ENCODE measurements around the gene FJX1. TPM values are rescaled to one million over a fixed set of nuclear protein-coding genes. Genes with fewer than 3 reads are reported as not detected.

The FJX1 gene
- total and polyA plus RNA-seq, 7 donors, result 0.60 to 8.0 (median 2.4) TPM

- H3K4me3 ChIP-seq, result no peak overlapping the region
- H3K27me3 ChIP-seq (ENCODE audit: insufficient read depth in 3 of 3, low read length in 2 of 3), result peaks cover 0 to 7% (median 0%) of the 10 kb centered on the region in 3 donors
- no peaks in the 10 kb centered on the region for H3K9me3 ChIP-seq
- TF ChIP-seq, protein P1, sequence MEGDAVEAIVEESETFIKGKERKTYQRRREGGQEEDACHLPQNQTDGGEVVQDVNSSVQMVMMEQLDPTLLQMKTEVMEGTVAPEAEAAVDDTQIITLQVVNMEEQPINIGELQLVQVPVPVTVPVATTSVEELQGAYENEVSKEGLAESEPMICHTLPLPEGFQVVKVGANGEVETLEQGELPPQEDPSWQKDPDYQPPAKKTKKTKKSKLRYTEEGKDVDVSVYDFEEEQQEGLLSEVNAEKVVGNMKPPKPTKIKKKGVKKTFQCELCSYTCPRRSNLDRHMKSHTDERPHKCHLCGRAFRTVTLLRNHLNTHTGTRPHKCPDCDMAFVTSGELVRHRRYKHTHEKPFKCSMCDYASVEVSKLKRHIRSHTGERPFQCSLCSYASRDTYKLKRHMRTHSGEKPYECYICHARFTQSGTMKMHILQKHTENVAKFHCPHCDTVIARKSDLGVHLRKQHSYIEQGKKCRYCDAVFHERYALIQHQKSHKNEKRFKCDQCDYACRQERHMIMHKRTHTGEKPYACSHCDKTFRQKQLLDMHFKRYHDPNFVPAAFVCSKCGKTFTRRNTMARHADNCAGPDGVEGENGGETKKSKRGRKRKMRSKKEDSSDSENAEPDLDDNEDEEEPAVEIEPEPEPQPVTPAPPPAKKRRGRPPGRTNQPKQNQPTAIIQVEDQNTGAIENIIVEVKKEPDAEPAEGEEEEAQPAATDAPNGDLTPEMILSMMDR (IDR thresholded peaks at IDR 0.05), result no peak
- H3K36me3 ChIP-seq (ENCODE audit: insufficient read depth in 1 of 2, low read depth in 1 of 2), result no peaks in the 10 kb centered on the region
- intact Hi-C loops (cut with DNase I), result no loop called here
- H3K4me1 ChIP-seq, result no peaks in the 10 kb centered on the region
- H3K27ac ChIP-seq, result no peak overlapping the region
- WGBS, 3 donors, result 81 to 90% (median 81%) methylated on average over 6 of the region's 6 CpGs
- DNase-seq (no peak), ATAC-seq (no peak)
These were observed 17.7 kb downstream of the FJX1 start for GRCh38 chr11:35635933-35636332.

DNA sequence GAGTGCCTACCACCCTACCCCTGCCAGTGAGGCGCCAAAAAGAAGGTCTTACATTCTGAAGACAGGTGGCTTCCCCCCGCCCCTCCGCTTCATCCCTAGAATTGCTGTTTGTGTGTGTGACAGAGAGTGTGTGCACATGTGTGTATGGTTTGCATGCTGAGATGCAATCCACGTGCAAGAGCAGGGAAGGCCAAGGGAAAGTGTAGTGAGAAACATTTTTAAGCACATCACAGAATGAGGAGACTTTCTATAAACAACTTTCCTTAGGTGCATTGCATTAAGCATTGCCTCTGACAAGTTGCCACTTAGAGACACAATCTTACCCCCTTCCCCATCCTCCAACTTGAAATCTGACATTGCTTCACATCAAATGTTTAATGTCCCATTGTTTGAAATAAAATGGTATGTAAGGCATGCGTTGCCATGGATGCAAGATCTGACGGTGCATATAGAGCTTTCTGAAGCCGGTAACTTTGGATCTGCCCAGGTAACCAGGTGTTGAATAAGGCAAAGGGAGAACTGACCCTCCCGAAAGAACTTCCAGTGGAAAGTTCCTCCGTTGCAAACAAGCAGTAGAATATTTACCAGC, 21.4 kb downstream of the FJX1 start:
- no peaks in the 10 kb centered on the region for H3K4me1 ChIP-seq
- intact Hi-C loops (cut with DNase I), result no loop called here
- no peak for ATAC-seq
- no peaks in the 10 kb centered on the region for H3K36me3 ChIP-seq (ENCODE audit: insufficient read depth in 1 of 2, low read depth in 1 of 2)
- DNase-seq, result no peak
- 67 to 71% (median 68%) methylated on average over 9 of the region's 9 CpGs for WGBS, 3 donors
- no peaks in the 10 kb centered on the region for H3K9me3 ChIP-seq
- no peak overlapping the region for H3K4me3 ChIP-seq
- H3K27ac ChIP-seq, result no peak overlapping the region
- TF ChIP-seq, protein P1 (IDR thresholded peaks at IDR 0.05), result no peak
- no peaks in the 10 kb centered on the region for H3K27me3 ChIP-seq (ENCODE audit: insufficient read depth in 3 of 3, low read length in 2 of 3)

DNA sequence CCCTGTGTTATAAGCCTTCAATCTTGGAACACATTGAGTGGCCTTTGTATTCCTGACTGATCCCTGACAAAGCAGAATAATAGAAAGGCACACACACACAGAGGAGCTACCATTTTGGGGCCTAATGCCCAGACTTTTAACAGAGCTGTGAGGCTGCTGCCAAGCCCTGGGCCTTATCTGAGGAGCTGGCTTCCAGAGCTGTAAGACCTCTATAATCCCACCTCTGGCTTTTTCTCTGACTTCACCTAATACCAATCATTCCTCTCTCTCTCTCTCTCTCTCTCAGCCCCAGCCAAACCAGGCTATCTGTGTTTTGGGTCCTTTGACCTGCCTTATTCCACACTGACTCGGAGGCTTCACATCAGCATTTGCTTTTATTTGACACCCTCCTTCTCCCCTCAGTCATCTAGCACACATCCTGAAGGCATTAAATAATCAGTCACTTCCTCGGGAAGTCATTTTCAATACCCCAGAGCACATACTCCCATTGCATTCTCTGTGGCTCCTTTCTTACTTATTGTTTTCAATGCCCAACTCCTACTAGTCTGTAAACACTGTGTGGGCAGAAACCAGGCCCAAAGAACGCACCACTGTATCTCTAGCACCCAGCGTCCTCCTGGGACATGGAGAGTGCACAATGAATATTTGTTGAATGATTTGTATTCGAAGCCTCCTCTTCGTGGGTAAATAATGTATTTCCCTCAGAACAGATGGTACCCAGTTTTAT, 23.1 kb downstream of the FJX1 start:
- DNase-seq (no peak), ATAC-seq (no peak)
- H3K27me3 ChIP-seq (ENCODE audit: insufficient read depth in 3 of 3, low read length in 2 of 3), result peaks cover 0 to 3% (median 0%) of the 10 kb centered on the region in 3 donors
- H3K27ac ChIP-seq, result no peak overlapping the region
- 66 to 73% (median 69%) methylated on average over 6 of the region's 6 CpGs for WGBS, 3 donors
- H3K4me1 ChIP-seq, result no peaks in the 10 kb centered on the region
- H3K9me3 ChIP-seq, result no peaks in the 10 kb centered on the region
- TF ChIP-seq, protein P1 (IDR thresholded peaks at IDR 0.05), result no peak
- no peaks in the 10 kb centered on the region for H3K36me3 ChIP-seq (ENCODE audit: insufficient read depth in 1 of 2, low read depth in 1 of 2)
- intact Hi-C loops (cut with DNase I), result no loop called here
- no peak overlapping the region for H3K4me3 ChIP-seq

DNA sequence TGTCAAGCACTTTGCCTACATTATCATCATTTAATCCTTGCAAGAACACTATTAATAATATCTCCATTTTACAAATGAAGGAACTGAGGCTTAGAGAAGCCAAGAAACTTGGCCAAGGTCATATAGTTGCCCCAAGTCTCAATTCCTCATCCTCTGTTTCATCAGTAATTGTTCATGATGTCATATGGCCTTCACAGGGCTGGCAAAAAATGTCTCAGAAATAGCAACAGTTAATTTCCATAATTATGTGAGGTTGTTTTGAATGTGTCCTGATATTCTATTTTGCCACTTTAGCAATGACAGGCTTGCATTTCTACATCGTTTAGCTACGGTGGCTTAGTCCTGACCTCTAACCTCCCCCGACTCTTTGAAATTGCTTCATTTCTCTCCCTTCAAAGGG, 23.7 kb downstream of the FJX1 start:
- intact Hi-C loops (cut with DNase I), result no loop called here
- no peak for ATAC-seq
- DNase-seq, result no peak
- 78 to 82% (median 79%) methylated on average over 3 of the region's 3 CpGs for WGBS, 3 donors
- H3K4me1 ChIP-seq, result no peaks in the 10 kb centered on the region
- no peak overlapping the region for H3K4me3 ChIP-seq
- no peak overlapping the region for H3K27ac ChIP-seq
- no peaks in the 10 kb centered on the region for H3K36me3 ChIP-seq (ENCODE audit: insufficient read depth in 1 of 2, low read depth in 1 of 2)
- H3K9me3 ChIP-seq, result no peaks in the 10 kb centered on the region
- H3K27me3 ChIP-seq (ENCODE audit: insufficient read depth in 3 of 3, low read length in 2 of 3), result peaks cover 0 to 3% (median 0%) of the 10 kb centered on the region in 3 donors
- TF ChIP-seq, protein P1 (IDR thresholded peaks at IDR 0.05), result no peak

All from psoas muscle (tissue), 8 donors.